Osteocyte (in vitro differentiated cells): ENCODE data around the gene DOCK2. TPM values are rescaled to one million over a fixed set of nuclear protein-coding genes. Genes with fewer than 3 reads are reported as not detected.

Experiments
- DNase-seq: peaks from one replicate; pipeline ENCODE4 v3.0.0; 2021; ENCODE audit warnings: mixed read lengths; ENCODE audit not compliant: unreplicated experiment; ENCODE audit errors: extremely low spot score
- H3K27ac Mint-ChIP-seq: one replicate; pipeline ENCODE4 v1.8.0; 2021; ENCODE audit warnings: mild to moderate bottlenecking, mixed read lengths; ENCODE audit not compliant: unreplicated experiment
- H3K27me3 Mint-ChIP-seq: one replicate; pipeline ENCODE4 v1.8.0; 2021; ENCODE audit warnings: mixed read lengths; ENCODE audit not compliant: unreplicated experiment
- H3K36me3 Mint-ChIP-seq: one replicate; pipeline ENCODE4 v1.8.0; 2021; ENCODE audit warnings: mixed read lengths; ENCODE audit not compliant: unreplicated experiment
- H3K4me1 Mint-ChIP-seq: one replicate; pipeline ENCODE4 v1.8.0; 2021; ENCODE audit warnings: mixed read lengths; ENCODE audit not compliant: unreplicated experiment
- H3K4me3 Mint-ChIP-seq: one replicate; pipeline ENCODE4 v1.8.0; 2021; ENCODE audit warnings: mild to moderate bottlenecking, moderate library complexity, mixed read lengths; ENCODE audit not compliant: unreplicated experiment
- H3K9me3 Mint-ChIP-seq: one replicate; pipeline ENCODE4 v1.8.0; 2021; ENCODE audit warnings: mixed read lengths; ENCODE audit not compliant: unreplicated experiment
- CTCF ChIP-seq: fragments of 200-600 bp; sonication (generic); IDR thresholded peaks from 2 replicates; pipeline ENCODE4 v1.5.0; 2021; ENCODE audit warnings: antibody characterized with exemption, mild to moderate bottlenecking, moderate library complexity
- total RNA-seq: library from RNA; stranded (reverse); gene quantifications from 2 replicates; pipeline ENCODE4 v1.2.1, GENCODE V29; 2021

DOCK2 gene
- total RNA-seq, 1 donor from 2014 or later: 11.6 TPM

GRCh38 chr5:169874621-169875020 lies 237.5 kb downstream of the DOCK2 start:
- no peak overlapping the region for H3K27ac Mint-ChIP-seq

DNA sequence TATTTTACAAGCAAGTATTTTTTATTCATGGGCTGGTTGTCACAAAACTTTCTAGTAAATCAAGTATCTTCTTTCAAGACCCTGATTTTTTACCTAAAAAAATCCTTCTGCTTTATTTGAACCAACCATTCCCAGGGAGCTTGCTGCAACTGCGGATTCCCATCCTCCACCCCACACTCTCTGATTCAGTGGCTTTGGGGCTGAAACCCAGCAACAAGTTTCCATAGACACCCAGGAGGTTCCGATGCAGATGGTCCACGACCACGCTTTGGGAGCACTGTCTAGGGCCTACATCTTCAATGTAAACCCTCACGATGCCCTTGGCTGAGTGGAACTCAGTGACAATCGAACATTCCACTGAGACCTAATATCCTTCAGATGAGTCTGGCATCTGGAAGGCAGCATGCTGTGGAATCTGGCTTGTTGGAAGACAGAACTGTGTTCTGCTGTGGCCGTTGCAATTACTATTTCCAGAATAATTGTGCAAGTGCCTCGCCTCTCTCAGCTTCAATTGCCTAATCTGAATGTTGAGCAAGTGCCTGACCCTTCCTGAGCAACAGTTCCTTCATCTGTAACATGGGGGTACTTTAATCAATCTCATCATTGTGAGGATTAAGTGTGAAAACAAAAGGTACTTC lies 238.1 kb downstream of the DOCK2 start:
- peaks cover 9% of the 10 kb centered on the region for H3K36me3 Mint-ChIP-seq
- DNase-seq: no peak
- H3K4me3 Mint-ChIP-seq: no peak overlapping the region
- no peaks in the 10 kb centered on the region for H3K27me3 Mint-ChIP-seq
- no peak overlapping the region for H3K27ac Mint-ChIP-seq
- peaks cover 11% of the 10 kb centered on the region for H3K4me1 Mint-ChIP-seq
- H3K9me3 Mint-ChIP-seq: no peaks in the 10 kb centered on the region
- no peak for TF ChIP-seq CTCF

More at GRCh38 chr5:169874621-169875020, 237.5 kb downstream of the DOCK2 start:
- TF ChIP-seq CTCF: no peak
- no peaks in the 10 kb centered on the region for H3K9me3 Mint-ChIP-seq
- H3K36me3 Mint-ChIP-seq: peaks cover 9% of the 10 kb centered on the region
- peaks cover 11% of the 10 kb centered on the region for H3K4me1 Mint-ChIP-seq
- H3K4me3 Mint-ChIP-seq: no peak overlapping the region
- DNase-seq: no peak
- no peaks in the 10 kb centered on the region for H3K27me3 Mint-ChIP-seq

- no peak overlapping the region for H3K27ac Mint-ChIP-seq
- H3K9me3 Mint-ChIP-seq: no peaks in the 10 kb centered on the region
- no peaks in the 10 kb centered on the region for H3K27me3 Mint-ChIP-seq
- no peak for TF ChIP-seq CTCF
- peaks cover 9% of the 10 kb centered on the region for H3K36me3 Mint-ChIP-seq
- DNase-seq: no peak
- H3K4me3 Mint-ChIP-seq: no peak overlapping the region
- H3K4me1 Mint-ChIP-seq: peaks cover 11% of the 10 kb centered on the region
Observed at GRCh38 chr5:169875731-169876130, 238.7 kb downstream of the DOCK2 start.

DNA sequence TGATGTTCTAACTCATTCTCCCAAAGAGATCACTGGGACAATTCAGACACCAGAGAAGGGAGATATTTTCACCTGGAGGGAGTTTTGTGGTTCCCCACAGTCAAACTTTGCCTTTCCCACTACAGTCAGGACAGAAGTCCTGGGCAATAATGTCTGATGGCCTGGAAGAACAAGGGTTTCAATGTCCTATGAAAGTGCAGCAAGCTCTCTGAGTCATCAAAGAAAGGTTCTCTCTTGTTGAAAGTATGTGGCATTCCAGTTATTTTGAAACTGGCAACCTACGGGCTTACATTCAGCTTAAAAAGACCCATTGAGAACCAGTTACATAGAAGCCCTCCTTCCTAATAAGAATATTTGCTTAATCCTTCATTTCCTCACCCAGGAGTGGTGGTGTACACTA lies 239.3 kb downstream of the DOCK2 start:
- H3K4me3 Mint-ChIP-seq: no peak overlapping the region
- no peak overlapping the region for H3K27ac Mint-ChIP-seq
- H3K27me3 Mint-ChIP-seq: no peaks in the 10 kb centered on the region
- H3K9me3 Mint-ChIP-seq: no peaks in the 10 kb centered on the region
- DNase-seq: no peak
- H3K4me1 Mint-ChIP-seq: peaks cover 11% of the 10 kb centered on the region
- H3K36me3 Mint-ChIP-seq: peaks cover 9% of the 10 kb centered on the region
- TF ChIP-seq CTCF: no peak

GRCh38 chr5:169880012-169880663 lies 243.1 kb downstream of the DOCK2 start:
- DNase-seq: no peak
- TF ChIP-seq CTCF: no peak
- Mint-ChIP-seq H3K36me3 (peaks cover 9% of the 10 kb centered on the region), H3K9me3 (no peaks in the 10 kb centered on the region), H3K27ac (no peak overlapping the region), H3K4me1 (peaks cover 3% of the 10 kb centered on the region), H3K4me3 (no peak overlapping the region), H3K27me3 (no peaks in the 10 kb centered on the region)
